Sigmoid colon (tissue), 7 donors: ENCODE data around the gene NFKBIZ. TPM values are rescaled to one million over a fixed set of nuclear protein-coding genes. Genes with fewer than 3 reads are reported as not detected.

Experiments
- DNase-seq: peaks from one replicate; pipeline ENCODE4 v3.0.0-alpha.2; 2019
- H3K27ac ChIP-seq, 4 donors: fragments of 200-600 bp; sonication (generic); one replicate each; pipeline ENCODE4 v1.5.1; 2016 to 2019; ENCODE audit warnings: mild to moderate bottlenecking in 1 of 4
- H3K27me3 ChIP-seq, 3 donors: fragments of 200-600 bp; sonication (generic); one replicate each; pipeline ENCODE4 v1.5.1; 2019; ENCODE audit warnings: mild to moderate bottlenecking in 1 of 3
- H3K36me3 ChIP-seq, 4 donors: fragments of 200-600 bp; sonication (generic); one replicate each; pipeline ENCODE4 v1.5.1; 2016 to 2019
- H3K4me1 ChIP-seq, 4 donors: fragments of 200-600 bp; sonication (generic); one replicate each; pipeline ENCODE4 v1.5.1; 2017 to 2019
- H3K4me3 ChIP-seq, 4 donors: fragments of 200-600 bp; sonication (generic); one replicate each; pipeline ENCODE4 v1.5.1; 2017 to 2019; ENCODE audit warnings: mild to moderate bottlenecking in 2 of 4, moderate library complexity in 1 of 4
- H3K9me3 ChIP-seq, 4 donors: fragments of 200-600 bp in 3 of 4; sonication (generic) in 3 of 4; one replicate each; pipeline versions ENCODE4 v1.5.1 to v1.6.1; 2013 to 2019
- CTCF ChIP-seq, 4 experiments: fragments of 450-650 bp in 3 of 4; fragments of 200-600 bp in 1 of 4; IDR thresholded peaks; one replicate each; pipeline ENCODE4 v1.5.1; 2016 to 2019; ENCODE audit warnings: antibody characterized with exemption in 4 of 4, mild to moderate bottlenecking in 3 of 4, moderate library complexity in 2 of 4
- EP300 ChIP-seq, 4 donors: sonication (generic); formaldehyde crosslinking; IDR thresholded peaks; one replicate each; pipeline ENCODE4 v1.6.1; 2017; ENCODE audit warnings: antibody characterized with exemption in 4 of 4
- POLR2A ChIP-seq, 2 donors: fragments of 450-650 bp; IDR thresholded peaks; one replicate each; pipeline ENCODE4 v1.6.1; 2016; ENCODE audit warnings: antibody characterized with exemption in 2 of 2, mild to moderate bottlenecking in 2 of 2, moderate library complexity in 2 of 2
- POLR2AphosphoS5 ChIP-seq, 4 donors: sonication (generic); formaldehyde crosslinking; IDR thresholded peaks; one replicate each; pipeline ENCODE4 v1.6.1; 2017; ENCODE audit warnings: antibody characterized with exemption in 4 of 4
- WGBS, 2 donors: extraction: QIAGEN DNeasy Blood & Tissue Kit; methylation state at CpG; one replicate each; pipeline ENCODE4 v1.1.7; 2013; 5-methylcytosine and 5-hydroxymethylcytosine counted together
- intact Hi-C: fragments of 100-400 bp; cut with DNase I; formaldehyde crosslinking; loops from one replicate; pipeline ENCODE4 v1.15.1; 2023
- polyA plus RNA-seq, 3 donors: library from polyadenylated mRNA; stranded (reverse); fragments of 200-250 nt; gene quantifications; one replicate each; pipeline ENCODE4 v1.2.3, GENCODE V29; 2013
- total RNA-seq, 4 donors: library from RNA; depleted of rRNA; stranded (reverse); fragments of >200 nt; gene quantifications; one replicate each; pipeline ENCODE4 v1.1.0, GENCODE V29; 2016
- donor health status: healthy with polysubstance abuse.
- donor health status: Bipolar disorder and iron deficiency.
- donor health status: healthy.

The NFKBIZ gene
- total and polyA plus RNA-seq, 7 donors = 4.2 to 121 (median 55.0) TPM

DNA sequence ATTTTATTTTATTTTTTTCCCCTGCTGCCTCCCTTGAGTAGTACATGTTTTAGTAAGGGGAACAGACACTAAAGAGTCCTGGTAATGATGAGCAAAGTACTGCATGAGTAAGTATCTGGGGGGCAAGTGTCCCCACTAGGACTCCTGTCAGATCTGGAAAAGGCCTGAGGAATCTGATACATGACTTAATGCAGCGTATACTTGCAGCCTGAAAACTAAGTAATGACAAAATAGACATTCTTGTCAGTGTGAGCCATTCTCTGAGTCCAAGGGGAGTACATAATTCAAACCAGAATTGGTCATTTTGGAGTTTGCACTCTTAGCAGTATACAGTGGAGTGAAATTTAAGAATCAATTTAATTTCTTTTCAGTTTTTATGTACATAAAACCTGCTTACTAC, 42.8 kb upstream of the NFKBIZ start:
- WGBS, 2 donors = 96 to 100% methylated on average over 1 of the region's 1 CpG
- Histone ChIP-seq H3K36me3 (peaks cover 0 to 10% (median 4%) of the 10 kb centered on the region in 4 donors), H3K27ac (no peak overlapping the region), H3K9me3 (no peaks in the 10 kb centered on the region), H3K4me3 (no peak overlapping the region), H3K4me1 (peaks cover 0 to 21% (median 18%) of the 10 kb centered on the region in 4 donors), H3K27me3 (no peaks in the 10 kb centered on the region)
- intact Hi-C loops = loop anchor here (5.0 kb wide), 1 partner anchor 726 kb away; no protein-coding TSS in a partner anchor
- TF ChIP-seq POLR2AphosphoS5 (IDR thresholded peaks at IDR 0.05) (no peak), POLR2A (IDR thresholded peaks at IDR 0.05) (no peak), CTCF (IDR thresholded peaks at IDR 0.05) (no peak), EP300 (IDR thresholded peaks at IDR 0.05) (no peak)
- DNase-seq = no peak

- Histone ChIP-seq H3K4me1 (peaks cover 0 to 22% (median 18%) of the 10 kb centered on the region in 4 donors), H3K4me3 (no peak overlapping the region), H3K9me3 (no peaks in the 10 kb centered on the region), H3K27me3 (no peaks in the 10 kb centered on the region), H3K27ac (no peak overlapping the region), H3K36me3 (no peaks in the 10 kb centered on the region)
- no peak for DNase-seq
- no peak for TF ChIP-seq POLR2AphosphoS5 (IDR thresholded peaks at IDR 0.05)
- no peak for TF ChIP-seq POLR2A (IDR thresholded peaks at IDR 0.05)
- TF ChIP-seq EP300 (IDR thresholded peaks at IDR 0.05) = no peak
- TF ChIP-seq CTCF (IDR thresholded peaks at IDR 0.05) = no peak
- 80 to 89% methylated on average over 2 of the region's 2 CpGs for WGBS, 2 donors
- intact Hi-C loops = loop anchor here (5.0 kb wide), 1 partner anchor 724 kb away; no protein-coding TSS in a partner anchor
Observed at GRCh38 chr3:101807888-101808287, 41.4 kb upstream of the NFKBIZ start.

DNA sequence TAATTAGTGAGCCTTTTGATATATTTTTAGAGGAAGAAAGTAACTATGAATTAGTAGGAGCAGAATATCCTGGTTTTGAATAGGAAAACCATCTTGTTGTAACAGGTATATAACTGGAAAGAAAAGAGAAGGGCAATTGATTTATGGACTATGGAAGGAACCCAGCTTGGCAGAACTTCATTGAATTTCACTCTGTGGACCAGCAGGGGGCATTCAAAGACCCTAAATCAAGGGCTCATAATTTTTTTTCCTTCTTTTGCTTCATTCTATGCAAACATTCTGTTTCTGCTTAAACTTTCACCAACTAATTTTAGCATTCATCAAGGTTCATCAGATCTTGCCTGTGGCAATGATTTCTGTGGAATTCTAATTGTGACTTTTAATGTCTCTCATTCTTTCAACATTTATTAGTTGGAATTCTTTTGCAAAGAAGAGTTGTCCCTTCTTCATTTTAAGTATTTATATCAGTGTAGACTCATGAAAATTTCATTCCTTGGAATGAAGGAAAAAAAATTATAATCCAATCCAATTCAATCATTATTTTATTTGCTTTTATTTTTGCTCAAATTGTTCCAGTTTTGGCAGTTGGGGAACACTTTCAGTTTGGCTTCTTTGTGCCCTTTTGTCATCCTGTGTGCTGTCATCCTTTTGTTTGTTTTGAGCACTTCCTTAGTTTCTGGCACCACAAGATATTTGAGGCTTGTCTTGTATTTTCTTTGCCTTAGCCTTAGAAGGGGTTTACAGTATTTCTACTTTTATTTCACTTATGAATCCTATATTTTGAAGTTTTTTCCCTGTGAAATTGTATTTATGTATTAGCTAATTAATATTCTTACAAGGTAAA, 39.9 kb upstream of the NFKBIZ start:
- Histone ChIP-seq H3K27me3 (no peaks in the 10 kb centered on the region), H3K4me1 (peaks cover 0 to 37% (median 16%) of the 10 kb centered on the region in 4 donors), H3K27ac (peak overlapping the region; percentile 7 to 52 (median 36)), H3K9me3 (no peaks in the 10 kb centered on the region), H3K4me3 (no peak overlapping the region), H3K36me3 (no peaks in the 10 kb centered on the region)
- DNase-seq = no peak
- peak; percentile 45 to 61 (median 56) for TF ChIP-seq CTCF (IDR thresholded peaks at IDR 0.05)
- no peak for TF ChIP-seq EP300 (IDR thresholded peaks at IDR 0.05)
- TF ChIP-seq POLR2AphosphoS5 (IDR thresholded peaks at IDR 0.05) = peak in 3 of 4 donors; percentile 18 to 64 (median 45)
- intact Hi-C loops = loop anchor here (5.0 kb wide), 1 partner anchor 723 kb away; no protein-coding TSS in a partner anchor

- Histone ChIP-seq H3K9me3 (no peaks in the 10 kb centered on the region), H3K4me3 (no peak overlapping the region), H3K36me3 (no peaks in the 10 kb centered on the region), H3K27me3 (no peaks in the 10 kb centered on the region), H3K27ac (peak overlapping the region; percentile 7 to 52 (median 36)), H3K4me1 (peaks cover 0 to 43% (median 16%) of the 10 kb centered on the region in 4 donors)
- no peak for DNase-seq
- intact Hi-C loops = no loop called here
- no peak for TF ChIP-seq POLR2A (IDR thresholded peaks at IDR 0.05)
- TF ChIP-seq POLR2AphosphoS5 (IDR thresholded peaks at IDR 0.05) = peak in 3 of 4 donors; percentile 31 to 70 (median 59)
Observed at GRCh38 chr3:101810022-101810418, 39.3 kb upstream of the NFKBIZ start.

DNA sequence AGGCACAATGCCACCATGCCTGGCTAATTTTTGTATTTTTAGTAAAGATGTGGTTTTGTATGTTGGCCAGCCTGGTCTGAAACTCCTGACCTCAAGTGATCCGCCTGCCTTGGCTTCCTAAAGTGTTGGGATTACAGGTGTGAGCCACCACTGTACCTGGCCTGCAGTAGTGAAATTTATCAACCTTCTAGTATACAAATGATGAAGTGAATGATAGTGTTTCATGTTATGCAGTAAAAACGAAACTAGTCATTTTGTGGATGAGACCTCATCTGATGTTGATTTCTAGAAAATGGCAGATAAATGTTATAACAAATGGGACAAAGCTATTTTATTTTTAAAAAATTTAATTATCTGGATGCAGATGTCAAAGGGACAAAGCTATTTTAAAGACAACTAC, 37.4 kb upstream of the NFKBIZ start:
- TF ChIP-seq EP300 (IDR thresholded peaks at IDR 0.05) (no peak), CTCF (IDR thresholded peaks at IDR 0.05) (no peak), POLR2A (IDR thresholded peaks at IDR 0.05) (no peak), POLR2AphosphoS5 (IDR thresholded peaks at IDR 0.05) (no peak)
- Histone ChIP-seq H3K27me3 (no peaks in the 10 kb centered on the region), H3K4me3 (no peak overlapping the region), H3K4me1 (peaks cover 0 to 44% (median 16%) of the 10 kb centered on the region in 4 donors), H3K27ac (no peak overlapping the region), H3K9me3 (no peaks in the 10 kb centered on the region), H3K36me3 (peaks cover 0 to 2% (median 0%) of the 10 kb centered on the region in 4 donors)
- 87% methylated on average over 2 of the region's 2 CpGs for WGBS, 2 donors
- no peak for DNase-seq
- intact Hi-C loops = loop anchor here (2.0 kb wide), 1 partner anchor 413 kb away; no protein-coding TSS in a partner anchor
